ENCODE results near the gene HIGD1A.

The HIGD1A gene

DNA sequence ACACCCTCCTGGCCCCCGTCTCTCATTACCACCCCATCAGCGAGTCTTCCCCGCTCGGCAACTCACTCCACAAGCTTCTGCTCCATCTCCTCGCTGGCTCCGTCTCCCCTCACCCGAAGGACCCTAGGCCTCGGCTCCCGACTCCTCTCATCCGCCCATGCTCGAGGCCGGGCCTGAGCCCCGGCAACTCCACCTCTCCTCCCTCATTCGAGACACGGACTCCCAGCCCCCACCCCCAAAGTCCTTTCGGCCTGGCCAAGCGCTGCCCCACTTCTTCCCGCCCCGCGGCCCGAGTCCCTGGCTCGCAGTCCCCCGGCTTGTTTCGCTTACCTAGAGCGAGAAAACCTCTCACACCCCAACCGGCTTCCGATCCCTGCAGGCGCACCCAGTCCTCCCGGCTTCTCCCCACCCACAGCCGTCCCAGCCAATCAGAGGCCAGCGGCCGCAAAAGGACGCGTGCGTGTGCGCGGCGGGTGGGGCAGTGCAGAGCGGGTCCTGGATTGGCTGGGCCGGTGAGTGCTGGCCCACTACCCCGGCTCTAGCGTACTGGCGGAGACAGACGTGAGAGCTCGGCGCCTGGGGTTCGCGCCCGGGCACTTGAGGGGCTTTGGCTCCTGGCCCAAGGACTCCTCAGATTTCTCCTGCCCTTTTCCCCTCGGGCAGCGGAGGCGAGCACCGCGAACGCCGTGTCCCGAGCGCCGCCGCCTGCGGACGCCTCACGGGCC lies at the start of gene HIGD1A:
Gene HIGD1A, minus strand, starts transcription at position 385 of the 725 bp plus-strand sequence. CDS start 10,237 bp downstream, outside the sequence.
- DNase-seq (ENCODE audit: low read depth in 1 of 2, low spot score in 1 of 2): peak; percentile 83 to 91

DNA sequence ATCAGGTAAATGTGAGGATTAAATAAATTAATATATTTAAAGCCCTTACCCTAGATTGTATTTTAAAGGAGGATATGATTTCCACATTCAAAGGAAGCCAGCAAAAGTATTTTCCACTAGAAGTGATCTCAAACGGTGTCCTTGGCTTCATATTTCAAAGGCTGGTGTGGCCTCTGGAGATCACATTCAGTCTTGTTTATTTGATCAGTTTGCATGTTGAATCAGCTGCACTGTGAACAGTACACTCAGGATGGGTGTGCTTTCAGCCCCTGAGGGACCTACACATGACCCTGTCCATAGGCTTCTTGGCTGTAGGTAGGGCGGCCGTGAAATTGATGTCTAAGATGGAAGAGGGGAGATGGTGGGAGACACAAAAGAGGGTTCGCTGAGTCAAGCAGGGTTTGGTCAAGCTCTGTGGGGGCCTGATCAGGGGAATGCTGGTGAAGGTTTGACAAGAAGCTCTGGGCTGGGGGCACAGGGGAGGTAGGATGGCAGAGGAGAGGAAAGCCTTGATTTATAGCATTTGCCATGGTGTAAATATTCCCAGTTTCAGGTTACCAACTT lies 49.5 kb upstream of the HIGD1A start:
- no peak for DNase-seq (ENCODE audit: low read depth in 1 of 2, low spot score in 1 of 2)

DNA sequence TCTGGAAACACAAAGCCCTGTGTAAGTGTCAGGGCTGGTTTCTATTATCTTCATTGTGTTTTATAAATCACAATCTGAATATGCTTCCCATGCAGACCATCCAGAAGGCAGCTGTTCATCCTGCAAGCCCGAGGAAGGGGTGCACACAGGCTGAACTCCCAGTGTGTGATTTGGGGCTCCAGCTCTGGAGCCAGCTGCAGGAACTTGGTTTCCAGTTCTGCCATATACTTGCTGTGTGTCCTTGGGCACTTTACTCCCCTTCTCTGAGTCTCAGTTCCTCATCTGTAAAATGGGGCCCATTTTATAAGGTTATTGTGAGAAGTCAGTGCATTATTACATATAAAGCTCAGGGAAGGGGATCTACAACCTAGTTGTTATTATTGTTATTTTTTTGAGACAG lies 48.8 kb upstream of the HIGD1A start:
- no peak for DNase-seq (ENCODE audit: low read depth in 1 of 2, low spot score in 1 of 2)

DNA sequence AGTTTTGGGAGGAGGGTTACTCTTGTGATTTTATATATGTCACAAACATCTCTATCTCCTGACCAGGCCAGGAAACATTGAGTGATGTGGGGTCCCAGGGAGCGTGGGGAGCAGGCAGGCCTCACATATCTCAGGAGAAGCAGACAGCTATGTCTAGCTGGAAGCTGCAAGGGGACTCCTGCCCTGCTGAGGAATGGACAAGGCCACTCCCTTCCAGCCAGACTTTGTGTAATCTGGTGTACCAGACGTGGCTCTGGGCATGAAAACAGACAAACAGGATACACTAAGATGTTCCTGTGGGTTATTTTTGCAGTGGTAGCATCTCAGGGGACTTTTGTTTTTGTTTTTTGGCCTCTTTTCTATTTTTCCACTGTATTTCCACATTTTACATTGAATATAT lies 48.2 kb upstream of the HIGD1A start:
- DNase-seq (ENCODE audit: low read depth in 1 of 2, low spot score in 1 of 2): no peak

DNA sequence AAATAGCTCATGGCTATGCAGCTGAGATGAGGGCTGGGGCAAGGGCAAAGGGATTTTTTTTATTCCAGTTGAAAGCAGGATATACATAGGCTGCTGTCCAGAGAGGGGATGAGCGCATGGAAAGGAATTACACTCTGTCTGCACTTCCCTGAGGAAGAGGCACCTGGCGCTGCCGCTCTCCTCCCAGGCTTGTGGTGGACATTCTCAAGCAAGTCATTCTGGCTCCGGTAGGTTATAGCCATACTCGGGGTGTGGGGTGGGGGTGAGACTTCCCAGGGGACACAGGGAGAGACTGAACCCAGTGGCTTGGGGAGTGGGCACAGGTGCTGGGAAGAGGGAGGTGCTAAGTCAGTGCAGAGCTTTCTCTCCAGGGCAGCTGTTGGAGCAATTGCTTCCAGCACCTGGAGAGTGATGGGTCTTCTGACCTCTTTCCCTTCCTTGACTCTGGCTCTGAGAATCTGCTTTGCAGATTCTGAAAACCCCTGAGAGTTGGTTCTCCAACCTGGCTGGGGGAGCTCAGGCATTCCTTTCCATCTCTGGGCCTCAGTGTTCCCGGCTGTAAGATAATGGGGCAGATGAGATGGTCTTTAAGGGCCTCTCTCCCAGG lies 47.0 kb upstream of the HIGD1A start:
- no peak for DNase-seq (ENCODE audit: low read depth in 1 of 2, low spot score in 1 of 2)

DNA sequence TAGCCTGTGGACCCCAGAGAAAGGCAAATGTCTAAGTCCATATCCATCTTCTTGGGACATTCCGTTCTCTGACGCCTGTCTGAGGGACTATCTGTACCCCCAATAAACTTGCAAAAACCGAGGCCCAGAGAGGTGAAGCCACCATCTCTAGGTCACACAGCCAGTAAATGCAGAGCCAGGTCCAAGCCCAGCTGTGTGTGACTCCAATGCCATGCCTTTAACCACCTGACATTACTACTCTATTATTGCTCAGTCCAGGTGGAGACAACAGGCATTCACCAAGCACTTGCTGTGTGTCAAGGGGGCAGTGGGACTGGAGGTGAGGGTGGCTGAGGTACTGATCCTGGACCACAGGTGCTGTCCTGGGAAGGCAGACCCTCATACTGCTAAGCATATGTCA lies 46.0 kb upstream of the HIGD1A start:
- DNase-seq (ENCODE audit: low read depth in 1 of 2, low spot score in 1 of 2): no peak

DNA sequence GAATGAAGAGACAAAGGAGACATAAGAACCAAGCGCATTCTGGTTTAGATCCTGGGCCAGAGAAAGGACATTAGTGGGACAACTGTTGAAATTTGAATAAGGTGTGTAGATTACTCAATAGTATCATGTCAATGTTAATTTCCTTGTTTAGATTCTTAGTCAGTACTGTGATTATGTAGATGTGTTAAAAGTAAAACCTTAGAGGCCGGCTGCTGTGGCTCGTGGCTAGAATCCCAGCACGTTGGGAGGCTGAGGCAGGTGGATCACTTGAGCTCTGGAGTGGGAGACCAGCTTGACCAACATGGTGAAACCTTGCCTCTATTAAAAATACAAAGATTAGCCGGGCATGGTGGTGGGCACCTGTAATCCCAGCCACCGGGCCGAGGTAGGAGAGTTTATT lies 44.7 kb upstream of the HIGD1A start:
- DNase-seq (ENCODE audit: low read depth in 1 of 2, low spot score in 1 of 2): no peak

DNA sequence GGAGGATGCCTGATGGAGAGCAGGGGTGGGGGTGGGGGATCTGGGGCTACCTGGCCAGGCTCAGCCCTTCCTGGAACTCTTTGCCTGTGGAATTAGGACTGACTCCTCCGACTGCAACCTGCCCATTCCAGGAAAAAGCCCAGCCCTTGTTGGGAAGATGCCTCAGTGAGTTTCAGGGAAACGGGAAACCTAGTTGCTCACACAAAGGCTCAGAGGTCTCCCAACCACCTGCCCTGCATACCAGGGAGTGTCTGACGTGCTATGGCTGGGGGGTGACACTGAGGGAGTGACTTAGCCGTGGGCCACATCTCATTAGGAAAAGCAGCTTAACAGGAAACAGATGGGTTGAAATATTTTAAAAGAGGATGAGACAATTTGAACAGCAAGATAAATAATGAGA lies 43.4 kb upstream of the HIGD1A start:
- no peak for DNase-seq (ENCODE audit: low read depth in 1 of 2, low spot score in 1 of 2)

DNA sequence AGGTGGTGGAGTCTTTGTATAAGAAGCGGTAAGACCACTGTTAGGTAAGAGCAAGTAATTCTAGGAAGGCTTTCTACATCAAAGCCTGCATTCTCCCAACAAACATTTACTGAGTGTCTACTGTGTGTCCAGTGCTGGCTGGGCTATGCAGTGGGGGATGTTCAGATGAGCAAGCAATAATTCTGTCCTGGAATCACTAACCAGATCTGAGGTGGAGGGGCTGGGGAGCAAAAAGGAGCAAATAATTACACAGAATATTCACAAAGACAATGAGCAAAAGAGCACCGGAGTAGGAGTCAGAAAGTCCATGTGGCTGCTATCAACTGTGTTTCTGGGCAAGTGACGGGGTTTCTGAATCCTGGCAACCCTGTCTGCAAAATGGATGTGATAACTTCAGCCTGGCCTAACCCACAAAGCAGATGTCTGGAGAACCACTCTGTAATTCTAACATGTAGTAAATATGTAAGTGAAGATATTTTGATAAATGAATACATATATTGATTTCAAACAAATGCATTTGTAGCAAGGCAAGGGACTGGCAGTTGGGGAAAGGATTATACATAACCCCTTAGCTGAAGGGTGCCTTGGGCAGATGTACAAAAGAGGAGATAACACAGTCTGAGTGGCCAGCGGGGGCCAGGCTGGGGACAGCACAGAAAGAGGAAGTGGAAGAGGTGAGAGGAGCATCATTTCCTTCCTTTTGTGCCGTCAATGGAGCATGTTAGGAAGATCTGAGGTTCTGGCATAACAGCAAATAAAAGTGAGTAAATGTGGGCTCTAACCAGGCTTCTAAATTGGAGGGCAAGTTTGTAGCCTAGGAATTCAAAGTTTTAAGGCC lies 42.6 kb upstream of the HIGD1A start:
- no peak for DNase-seq (ENCODE audit: low read depth in 1 of 2, low spot score in 1 of 2)

DNA sequence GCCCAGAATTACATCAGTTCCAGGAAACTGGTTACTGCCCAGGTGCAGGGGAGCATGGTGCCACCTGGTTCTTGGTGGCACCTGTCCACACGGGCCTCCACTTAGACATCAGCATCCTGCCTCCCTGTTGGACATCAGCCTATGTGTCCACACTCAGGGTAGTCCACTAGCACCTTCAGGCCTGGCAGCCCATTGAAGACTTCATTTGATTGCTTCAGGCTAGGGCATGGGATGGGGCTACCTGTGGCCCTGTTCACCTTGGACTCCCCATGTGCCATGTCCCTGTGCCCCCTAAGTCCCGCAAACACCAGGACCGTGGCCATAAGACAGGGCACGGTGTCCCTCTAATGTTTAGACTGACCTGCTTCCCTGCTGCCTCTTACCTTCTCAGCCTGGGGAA lies 40.5 kb upstream of the HIGD1A start:
- no peak for DNase-seq (ENCODE audit: low read depth in 1 of 2, low spot score in 1 of 2)

DNA sequence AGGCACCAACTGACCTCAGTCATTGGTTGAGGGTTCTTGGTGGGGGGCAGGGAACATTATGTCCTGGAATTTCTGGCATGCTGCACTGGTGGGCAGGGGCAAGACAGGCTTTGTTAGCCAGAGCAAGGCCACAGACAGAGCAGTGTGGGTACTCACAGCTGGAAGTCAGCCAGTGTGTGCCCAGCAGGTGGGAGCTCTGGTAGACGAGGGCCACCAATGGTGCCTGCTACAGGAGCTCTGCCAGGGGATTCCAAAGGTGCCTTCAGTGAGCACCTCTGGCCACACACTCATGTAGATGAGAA lies 40.1 kb upstream of the HIGD1A start:
- no peak for DNase-seq (ENCODE audit: low read depth in 1 of 2, low spot score in 1 of 2)

DNA sequence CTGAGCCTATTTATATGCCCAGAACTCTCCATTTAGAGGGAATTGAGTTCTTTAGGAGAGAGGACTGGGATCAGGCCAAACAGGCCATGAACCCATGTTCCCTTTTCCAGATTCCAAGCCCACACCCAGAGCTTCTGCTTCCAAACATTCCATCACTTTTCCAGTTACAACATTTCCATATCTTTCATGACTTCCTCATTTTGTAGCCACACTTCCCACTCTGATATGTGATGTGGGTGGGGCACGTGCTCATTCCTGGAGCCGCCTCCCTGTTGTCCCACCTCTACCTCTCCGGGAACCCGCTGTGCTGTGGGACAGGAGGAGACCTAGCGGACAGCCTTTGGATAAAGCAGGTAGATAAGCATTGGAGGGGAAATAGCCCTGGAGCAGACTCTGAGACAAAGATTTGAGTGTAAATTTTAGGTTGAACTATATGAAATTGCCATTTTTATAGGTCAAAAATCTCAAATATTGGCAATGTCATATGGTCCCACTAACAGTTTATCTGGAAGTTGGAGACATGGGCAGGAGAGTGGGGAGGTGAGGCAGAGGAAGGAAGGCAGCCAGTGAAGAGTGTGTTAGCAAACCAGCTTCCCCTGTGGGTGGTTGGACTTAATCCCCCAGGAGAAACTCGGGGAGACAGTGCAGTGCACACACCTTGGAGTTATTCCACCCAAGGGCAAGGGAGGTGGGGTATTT lies 39.6 kb upstream of the HIGD1A start:
- DNase-seq (ENCODE audit: low read depth in 1 of 2, low spot score in 1 of 2): no peak

DNA sequence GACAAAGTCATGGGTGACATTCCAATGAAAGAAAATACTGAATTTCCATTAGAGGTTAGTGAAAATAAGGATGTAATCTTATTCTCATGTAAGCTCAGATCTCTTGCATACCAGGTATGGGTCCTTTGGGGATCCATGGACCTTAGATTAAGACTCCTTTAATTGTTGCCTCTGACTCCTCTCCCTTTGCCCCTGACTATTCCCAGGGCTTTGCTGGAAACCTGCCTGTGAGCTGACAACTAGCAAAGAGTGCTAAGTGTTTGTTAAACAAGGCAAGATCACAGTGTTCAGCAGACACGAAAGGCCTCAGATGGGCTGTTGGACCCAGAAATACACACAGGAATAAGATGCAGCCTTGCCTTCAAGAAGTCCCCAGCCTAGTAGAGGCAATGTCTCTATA lies 37.0 kb upstream of the HIGD1A start:
- no peak for DNase-seq (ENCODE audit: low read depth in 1 of 2, low spot score in 1 of 2)

DNA sequence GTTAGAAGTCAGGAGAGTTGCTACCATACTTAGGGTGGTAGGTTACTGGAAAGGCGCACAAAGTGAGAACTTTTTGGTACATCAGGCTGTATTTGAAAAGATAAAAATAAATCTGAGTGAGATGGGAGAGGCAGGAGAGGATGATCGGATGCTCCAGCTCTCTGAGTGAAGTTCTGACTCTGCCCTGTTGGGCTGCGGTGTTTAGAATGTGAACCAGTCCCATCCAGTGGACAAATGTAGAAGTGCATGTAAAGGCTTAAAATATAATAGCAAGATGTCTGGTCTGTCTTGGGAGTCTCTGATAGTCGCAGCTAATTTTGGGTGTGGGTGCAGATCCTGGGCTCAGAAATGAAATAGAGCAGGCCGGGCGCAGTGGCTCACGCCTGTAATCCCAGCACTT lies 35.3 kb upstream of the HIGD1A start:
- no peak for DNase-seq (ENCODE audit: low read depth in 1 of 2, low spot score in 1 of 2)

DNA sequence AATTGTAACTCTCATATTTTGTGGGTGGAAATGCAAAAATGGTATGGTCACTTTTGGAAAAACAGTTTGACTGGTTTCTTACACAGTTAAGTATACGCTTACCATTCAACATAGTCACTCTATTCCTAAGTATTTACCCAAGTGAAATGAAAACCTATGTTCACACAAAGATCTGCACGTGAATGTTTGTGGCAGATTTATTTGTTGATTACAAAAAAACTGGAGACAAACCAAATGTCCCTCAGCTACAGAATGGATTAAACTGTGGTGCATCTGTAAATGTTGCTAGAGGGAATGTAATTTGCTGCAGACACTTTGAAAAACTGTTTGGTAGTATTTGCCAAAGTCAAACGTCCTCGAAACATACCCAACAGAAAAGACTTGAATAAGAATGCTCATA lies 34.3 kb upstream of the HIGD1A start:
- no peak for DNase-seq (ENCODE audit: low read depth in 1 of 2, low spot score in 1 of 2)

DNA sequence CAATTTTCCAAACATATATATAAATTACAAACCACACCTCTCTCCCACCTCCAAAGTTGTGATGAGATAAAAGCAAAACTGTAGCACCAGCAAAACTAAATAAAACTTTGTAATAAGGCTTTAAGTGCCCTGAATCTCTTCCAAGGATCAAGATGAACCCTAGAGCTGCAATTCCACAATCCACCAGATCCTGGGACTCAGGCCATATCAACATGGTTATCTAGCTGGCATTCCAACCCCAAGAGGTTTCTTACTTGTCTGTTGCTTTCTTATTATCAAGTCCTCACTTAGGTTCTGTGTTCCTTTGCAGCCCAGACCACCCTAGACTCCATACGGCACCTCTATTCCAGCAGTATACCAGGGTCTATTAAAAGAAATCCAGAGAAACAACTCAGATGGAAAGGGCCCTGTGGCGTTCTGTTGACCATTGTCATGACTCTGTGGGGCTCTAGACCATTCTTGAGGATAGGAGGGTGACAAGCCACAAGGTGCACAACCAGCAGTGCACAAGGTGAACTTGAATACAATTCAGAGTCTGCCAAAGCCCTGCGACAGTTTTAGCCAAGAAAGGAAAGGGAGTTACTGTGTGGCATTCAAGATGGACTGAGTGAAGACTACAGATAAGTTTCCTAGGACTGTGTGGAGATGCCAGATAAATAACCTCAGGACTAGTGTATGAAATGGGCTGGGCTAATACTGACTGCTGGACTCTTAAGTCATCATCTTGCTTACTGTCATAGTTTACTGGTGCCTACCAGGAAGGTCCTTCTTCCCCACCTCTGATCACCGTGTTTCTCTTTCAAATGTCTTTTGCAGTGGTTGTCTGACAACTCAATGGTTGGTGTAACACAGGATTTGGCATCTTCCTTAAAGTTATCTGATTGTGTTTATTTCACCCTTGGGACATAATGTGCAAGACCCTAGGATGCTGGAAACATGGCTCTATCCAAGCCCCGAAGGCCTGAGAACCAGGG lies 32.1 kb upstream of the HIGD1A start:
- no peak for DNase-seq (ENCODE audit: low read depth in 1 of 2, low spot score in 1 of 2)

DNA sequence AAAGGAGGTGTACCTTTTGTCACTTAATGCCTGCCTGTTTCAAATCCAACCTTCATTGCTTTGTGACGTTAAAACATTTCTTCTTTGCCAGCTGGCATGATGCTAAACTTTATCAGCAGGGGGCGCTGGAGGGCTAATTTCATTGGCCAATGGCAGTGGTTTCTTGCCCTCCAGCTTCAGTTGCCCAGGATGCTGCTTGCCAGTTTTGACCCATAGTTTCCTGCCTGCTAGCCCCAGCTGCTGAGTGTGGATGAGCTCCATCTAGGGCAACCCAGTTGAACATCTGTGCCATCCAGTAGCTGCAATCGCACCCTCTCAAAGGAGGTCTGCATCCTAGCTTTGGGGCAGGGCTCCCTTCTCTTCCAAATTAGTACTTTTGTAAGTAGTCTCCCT lies 27.0 kb upstream of the HIGD1A start:
- DNase-seq (ENCODE audit: low read depth in 1 of 2, low spot score in 1 of 2): peak; percentile 39 to 68

DNA sequence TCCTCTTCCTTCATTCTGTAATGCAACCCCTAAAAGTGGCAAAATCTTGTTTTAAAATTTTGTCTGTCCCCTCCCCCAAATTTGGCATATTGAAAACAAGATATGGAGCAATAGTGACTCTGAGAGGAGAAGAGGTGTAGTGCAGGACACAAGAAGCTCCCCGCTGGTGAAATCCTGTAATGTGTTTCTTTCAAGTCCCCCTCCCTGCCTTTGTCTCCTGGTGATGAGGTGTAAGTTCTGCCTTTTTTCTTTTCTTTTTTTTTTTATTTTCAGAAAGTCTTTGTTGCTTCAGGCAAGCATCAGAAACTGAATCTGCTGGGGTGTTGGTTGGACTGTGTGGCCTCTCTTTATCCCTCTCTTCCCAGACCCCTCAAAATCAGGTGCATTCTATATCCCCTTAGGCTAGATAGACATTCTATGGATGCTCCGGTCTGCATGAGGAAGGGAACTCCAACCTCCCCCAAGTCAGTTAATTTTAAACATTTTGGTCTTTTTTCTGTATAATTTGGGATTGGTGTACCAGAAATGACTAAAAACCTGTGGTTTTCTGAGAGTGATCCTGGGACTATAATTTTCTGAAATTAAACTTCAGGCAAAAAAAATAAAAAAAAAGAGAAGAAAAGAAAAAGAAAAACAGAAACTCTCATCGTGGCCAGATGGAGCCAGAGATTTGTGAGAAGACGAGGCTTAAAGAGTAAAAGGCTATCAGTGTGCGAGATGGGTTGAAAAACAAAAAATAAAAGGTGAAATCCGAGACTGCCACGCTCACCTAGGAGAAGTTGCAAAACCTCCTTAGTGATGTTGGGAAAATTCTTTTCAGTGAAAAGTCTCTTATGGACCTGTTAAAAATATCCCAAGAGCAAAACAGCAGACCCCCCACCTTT lies 26.4 kb upstream of the HIGD1A start:
- no peak for DNase-seq (ENCODE audit: low read depth in 1 of 2, low spot score in 1 of 2)
